ENCODE results near the gene RNU6-7.

DNA sequence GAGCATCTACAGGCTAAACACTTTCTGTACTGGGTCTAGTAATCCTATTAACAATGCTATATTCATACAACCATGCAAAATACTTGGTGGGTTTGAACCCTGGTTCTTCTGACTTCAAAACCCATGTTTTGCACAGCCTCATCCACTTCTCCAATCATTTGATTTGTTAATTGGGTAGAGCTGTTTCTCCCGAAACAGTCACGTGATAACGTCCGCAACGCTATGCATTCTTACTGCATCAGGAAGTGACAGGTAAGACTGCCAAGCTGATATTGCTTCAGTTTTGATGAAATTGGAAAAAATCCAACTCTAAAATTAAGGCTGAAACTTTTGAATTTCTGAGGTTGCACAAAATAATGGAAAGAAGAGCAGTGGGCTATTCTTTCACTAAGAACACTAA lies 30.4 kb upstream of the RNU6-7 start:
- TF ChIP-seq, protein P1, sequence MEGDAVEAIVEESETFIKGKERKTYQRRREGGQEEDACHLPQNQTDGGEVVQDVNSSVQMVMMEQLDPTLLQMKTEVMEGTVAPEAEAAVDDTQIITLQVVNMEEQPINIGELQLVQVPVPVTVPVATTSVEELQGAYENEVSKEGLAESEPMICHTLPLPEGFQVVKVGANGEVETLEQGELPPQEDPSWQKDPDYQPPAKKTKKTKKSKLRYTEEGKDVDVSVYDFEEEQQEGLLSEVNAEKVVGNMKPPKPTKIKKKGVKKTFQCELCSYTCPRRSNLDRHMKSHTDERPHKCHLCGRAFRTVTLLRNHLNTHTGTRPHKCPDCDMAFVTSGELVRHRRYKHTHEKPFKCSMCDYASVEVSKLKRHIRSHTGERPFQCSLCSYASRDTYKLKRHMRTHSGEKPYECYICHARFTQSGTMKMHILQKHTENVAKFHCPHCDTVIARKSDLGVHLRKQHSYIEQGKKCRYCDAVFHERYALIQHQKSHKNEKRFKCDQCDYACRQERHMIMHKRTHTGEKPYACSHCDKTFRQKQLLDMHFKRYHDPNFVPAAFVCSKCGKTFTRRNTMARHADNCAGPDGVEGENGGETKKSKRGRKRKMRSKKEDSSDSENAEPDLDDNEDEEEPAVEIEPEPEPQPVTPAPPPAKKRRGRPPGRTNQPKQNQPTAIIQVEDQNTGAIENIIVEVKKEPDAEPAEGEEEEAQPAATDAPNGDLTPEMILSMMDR (IDR thresholded peaks at IDR 0.05; ENCODE audit: low read depth, low read length): no peak
- no peak for TF ChIP-seq EZH2phosphoT487 (IDR thresholded peaks at IDR 0.05; ENCODE audit: low read depth)
